HG02938 (cell line): ENCODE data around the gene CBR4.
A peak's percentile ranks its signal among the peaks of the same experiment; 100 is the strongest.
"Not testable (repeated sequence)": the region's sequence is repeated elsewhere in the genome, so short reads cannot be mapped to it uniquely, and the experiment has no call there.

Experiments
- ATAC-seq: cut with Tn5 transposase; IDR thresholded peaks from one replicate; pipeline ENCODE4 v1.9.1; 2021; ENCODE audit warnings: mild to moderate bottlenecking, moderate library complexity; ENCODE audit not compliant: unreplicated experiment

CBR4 gene

DNA sequence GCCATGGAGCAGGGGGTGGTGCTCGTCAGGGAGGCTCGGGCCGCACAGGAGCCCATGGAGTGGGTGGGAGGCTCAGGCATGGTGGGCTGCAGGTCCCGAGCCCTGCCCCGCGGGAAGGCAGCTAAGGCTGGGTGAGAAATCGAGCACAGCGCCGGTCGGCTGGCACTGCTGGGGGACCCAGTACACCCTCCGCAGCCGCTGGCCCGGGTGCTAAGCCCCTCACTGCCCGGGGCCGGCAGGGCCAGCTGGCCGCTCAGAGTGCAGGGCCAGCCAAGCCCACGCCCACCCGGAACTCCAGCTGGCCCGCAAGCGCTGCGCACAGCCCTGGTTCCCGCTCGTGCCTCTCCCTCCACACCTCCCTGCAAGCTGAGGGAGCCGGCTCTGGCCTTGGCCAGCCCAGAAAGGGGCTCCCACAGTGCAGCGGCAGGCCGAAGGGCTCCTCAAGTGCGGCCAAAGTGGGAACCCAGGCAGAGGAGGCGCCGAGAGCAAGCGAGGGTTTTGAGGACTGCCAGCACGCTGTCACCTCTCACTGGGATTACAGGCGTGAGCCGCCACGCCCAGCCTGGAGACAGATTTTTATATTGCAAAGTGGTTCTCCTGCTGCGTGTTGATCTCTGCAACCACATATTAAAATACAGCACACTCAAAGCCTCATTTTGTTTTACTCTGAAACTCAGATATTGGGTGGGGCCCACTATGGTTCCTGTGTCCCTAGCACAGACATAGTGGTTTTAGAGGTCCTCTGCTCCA, 26.0 kb upstream of the CBR4 start:
- ATAC-seq, result not testable (repeated sequence)

GRCh38 chr4:169033660-169034059, 23.6 kb upstream of the CBR4 start:
- no peak for ATAC-seq

DNA sequence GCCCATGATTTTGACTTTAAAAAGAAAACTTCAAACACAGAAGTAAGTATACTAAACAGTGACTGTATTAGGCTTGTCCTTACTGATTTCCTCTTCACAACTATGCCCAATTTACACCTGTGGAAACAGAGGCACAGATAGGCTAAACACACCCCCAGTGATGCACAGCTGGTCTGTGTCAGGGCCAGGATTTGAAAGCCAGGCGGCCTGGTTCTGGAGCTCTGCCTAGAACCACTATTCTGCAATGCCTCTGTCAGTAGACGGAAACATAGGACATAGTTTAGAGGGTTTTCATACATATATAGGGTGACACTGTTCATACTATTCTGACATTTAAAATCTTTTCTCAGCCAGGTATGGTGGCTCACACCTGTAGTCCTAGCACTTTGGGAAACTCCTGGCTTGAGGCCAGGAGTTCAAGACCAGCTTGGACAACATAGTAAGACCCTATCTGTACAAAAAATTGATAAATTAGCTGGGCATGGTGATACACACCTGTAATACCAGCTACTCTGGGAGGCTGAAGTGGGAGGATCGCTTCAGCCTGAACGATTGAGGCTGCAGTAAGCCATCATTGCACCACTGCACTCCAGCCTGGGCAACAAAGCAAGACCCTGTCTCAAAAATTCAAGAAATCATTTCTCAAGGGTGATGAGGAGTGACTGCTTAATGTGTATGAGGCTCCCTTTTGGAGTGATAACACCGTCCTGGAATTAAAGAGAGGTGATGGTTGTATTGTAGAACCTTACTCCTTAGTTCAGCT, 23.0 kb upstream of the CBR4 start:
- no peak for ATAC-seq

GRCh38 chr4:169032194-169032593, 22.1 kb upstream of the CBR4 start:
- no peak for ATAC-seq

GRCh38 chr4:169031392-169031791, 21.3 kb upstream of the CBR4 start:
- ATAC-seq, result no peak

GRCh38 chr4:169030562-169030982, 20.5 kb upstream of the CBR4 start:
- no peak for ATAC-seq

- ATAC-seq, result no peak
Measured at GRCh38 chr4:169029947-169030346, 19.9 kb upstream of the CBR4 start.

DNA sequence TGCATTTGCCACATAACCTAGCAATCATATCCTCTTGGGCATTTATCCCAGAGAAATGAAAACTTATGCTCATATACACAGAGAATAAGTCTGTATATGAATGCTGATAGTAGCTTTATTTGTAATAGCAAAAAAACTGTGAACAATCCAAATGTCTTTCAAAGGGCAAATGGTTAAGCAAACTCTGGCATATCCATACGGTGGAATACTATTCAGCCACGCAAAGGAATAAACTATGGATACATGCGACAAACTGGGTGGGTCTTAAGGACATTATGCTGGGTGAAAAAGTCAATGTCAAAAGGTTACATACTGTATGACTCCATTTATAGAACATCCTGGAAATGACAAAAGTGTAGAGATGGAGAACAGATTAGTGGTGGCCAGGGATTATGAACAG, 17.6 kb upstream of the CBR4 start:
- no peak for ATAC-seq

DNA sequence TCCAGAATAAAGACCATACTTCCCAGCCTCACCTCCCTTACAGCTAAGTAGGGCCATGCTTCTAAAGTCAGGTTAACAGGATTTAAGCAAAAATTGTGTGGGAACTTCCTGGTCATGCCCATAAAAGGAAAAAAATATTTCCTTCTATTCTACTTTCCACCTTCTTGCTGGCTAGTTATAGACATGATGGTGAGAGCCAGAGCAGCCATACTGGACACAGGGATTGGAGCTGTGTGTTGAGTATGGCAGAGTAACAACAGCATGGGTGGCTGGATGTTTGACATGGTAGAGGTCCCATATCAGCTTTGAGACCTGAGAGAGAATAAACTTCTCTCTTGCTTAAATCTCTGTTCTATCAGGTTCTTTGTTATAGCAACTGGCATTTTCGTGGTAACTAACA, 15.1 kb upstream of the CBR4 start:
- ATAC-seq, result no peak

GRCh38 chr4:169024762-169025161, 14.7 kb upstream of the CBR4 start:
- ATAC-seq, result peak; percentile 89

DNA sequence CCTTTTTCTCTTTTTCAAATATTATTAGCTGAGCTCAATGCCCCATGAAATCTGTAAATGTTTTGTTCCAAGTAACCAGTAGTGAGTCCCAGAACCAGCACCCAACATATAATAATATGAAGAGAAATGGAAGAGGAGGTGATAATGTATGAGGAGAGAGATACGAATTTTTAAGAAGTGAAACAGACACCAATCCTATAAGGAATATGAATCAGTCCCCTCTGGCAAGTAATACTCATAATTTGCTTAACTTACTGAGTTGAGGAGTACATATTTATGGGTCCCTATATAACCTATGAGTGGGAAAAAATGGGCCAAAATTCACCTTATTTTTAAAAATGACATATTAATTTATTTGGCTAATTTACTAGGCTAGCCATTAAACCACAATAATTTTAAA, 8.4 kb upstream of the CBR4 start:
- ATAC-seq, result no peak

- ATAC-seq, result no peak
Measured at GRCh38 chr4:169017971-169018370, 7.9 kb upstream of the CBR4 start.

DNA sequence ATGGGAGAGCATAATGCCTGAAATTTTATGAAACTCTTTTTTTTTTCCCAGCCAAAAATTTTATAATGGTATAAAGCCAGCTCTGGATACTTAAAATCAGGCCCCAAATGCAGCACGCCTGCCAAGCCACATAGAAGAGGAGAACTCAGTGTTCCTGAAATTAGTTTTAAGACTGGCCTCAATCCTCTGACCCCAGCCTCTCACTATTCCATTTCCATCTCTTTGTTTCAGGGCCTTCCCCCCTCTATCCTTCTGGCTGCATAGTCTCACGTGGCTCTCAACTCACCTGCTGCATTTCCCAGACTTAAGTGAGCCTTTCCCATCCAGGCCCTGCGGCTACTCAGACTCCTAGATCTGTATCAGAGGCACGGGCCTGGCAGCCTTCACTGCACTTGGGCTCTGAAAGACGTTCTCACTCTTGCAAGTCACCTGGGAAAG, 5.2 kb upstream of the CBR4 start:
- no peak for ATAC-seq

DNA sequence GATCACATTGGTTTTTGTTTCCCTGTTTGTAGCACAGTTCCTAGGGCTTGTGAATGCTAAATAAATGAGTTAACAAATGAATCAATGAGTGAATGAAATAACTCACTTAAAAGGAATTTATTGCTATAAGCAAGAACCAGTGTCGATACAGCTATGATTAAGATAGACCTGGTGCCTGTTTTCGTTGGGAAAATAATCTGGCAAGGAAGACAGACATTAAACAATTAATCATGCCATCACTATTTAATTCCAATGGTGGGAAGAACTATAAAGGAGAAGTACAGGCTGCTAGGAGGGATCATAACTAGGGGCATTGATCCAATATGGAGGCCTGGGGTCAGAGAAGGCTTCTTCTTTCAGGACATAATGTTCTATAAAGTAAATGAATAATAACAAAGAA, 4.5 kb upstream of the CBR4 start:
- no peak for ATAC-seq

GRCh38 chr4:169013396-169013795, 3.3 kb upstream of the CBR4 start:
- ATAC-seq, result no peak

DNA sequence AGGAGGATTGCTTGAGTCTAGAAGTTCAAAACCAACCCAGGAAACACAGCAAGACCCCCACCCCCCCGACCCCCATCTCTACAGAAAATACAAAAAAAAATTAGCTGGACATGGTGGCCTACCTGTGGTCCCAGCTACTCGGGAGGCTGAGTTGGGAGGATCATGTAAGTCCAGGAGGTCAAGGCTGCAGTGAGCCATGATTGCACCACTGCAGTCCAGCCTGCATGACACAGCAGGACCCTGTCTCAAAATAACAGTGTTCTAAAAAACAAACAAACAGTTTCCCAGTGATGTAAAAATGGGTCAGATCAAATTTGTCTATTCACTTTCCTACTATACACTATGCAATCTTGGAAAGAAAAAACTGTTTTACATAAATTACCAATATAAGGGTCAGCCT, 2.0 kb upstream of the CBR4 start:
- ATAC-seq, result no peak

DNA sequence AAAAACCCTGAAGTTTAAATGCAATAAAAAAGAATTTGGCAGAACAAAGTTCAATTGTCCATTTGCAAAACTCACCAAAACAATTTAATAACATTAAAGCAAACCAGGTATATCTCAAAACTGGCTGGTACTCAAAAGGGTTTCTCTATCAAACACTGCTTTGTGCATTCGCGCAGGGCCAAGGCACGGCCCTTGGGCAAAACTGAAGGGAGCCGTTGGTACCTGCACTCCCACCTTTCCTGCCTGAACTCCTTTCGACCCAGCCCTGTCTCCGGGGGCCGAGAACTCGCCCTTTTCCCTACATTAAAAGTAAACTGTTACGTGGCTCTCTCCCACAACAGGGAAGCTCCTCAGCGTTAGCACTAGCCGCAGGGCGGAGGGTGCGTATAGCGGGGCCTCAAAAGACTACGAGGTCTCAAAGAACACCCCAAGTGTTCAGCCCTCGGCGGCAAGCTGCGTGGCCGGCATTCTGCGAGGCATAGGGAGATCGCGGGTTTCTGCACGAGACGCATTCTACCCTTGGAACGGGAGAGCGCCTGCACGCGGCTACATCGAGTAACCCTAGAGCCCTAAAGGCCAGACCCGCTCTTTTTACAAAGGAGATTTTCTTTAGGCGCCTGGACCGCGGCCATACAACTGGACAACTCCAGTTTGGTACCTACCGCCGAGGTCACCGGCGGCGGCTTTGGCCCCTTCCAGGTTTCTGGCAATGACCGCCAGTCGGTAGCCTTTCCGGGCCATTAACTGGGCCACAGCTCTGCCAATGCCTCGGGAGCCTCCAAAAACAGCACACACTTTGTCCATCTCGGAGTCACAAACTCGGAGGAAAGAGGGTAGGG, 550 bp downstream of the CBR4 start:
- ATAC-seq, result peak; percentile 32

- no peak for ATAC-seq
Measured at GRCh38 chr4:169005453-169006099, 4.5 kb downstream of the CBR4 start.

DNA sequence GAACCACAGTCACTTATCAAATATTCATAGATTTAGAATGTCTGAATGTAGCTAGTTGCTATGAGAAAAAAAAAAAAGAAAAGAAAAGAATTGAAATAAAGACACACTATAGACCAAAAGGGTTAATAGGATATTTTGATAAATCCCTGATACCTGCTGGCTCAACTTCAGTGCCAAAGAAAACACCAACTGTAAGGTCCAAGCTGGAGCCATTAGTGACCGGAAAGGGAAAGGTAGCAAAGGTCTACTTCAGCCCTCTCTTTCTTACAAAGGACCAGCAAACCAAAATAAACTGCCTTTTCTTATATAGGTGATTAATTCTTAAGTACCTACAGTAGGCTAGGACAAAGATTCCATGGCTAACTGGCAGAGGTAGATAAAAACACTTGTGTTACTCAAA, 9.7 kb downstream of the CBR4 start:
- ATAC-seq, result no peak

DNA sequence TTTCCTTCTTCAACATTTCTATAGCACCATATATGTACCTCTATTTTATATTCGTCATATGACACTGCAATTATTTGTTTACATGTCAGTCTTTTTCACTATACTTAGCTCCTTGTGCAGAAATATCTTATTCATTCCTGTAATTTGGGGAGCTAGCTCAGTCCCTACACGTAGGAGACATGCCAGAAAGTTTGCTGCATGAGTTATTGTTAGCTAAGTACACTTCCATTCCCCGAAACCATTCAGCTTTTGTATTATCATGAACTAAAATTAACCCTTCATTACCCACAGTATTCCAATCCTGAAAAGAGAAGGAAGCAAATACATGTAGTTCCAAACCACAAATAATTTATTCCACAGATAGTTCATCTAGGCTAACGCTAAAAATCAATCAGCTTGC, 10.2 kb downstream of the CBR4 start:
- no peak for ATAC-seq

GRCh38 chr4:168998596-168998995, 11.5 kb downstream of the CBR4 start:
- ATAC-seq, result no peak
